ENCODE measurements around the gene SLIT3. TPM values are rescaled to one million over a fixed set of nuclear protein-coding genes. Genes with fewer than 3 reads are reported as not detected.

SLIT3 gene
- total and polyA plus RNA-seq, 2 donors (not counting 3 experiments of a cell fraction or from before 2014, with no cell fraction given) = 0.90 to 1.0 TPM

- CTCF ChIA-PET = no interaction called here
- Histone ChIP-seq H3K4me2 (ENCODE audit: insufficient read depth, low read length) (no peak overlapping the region), H3K4me3 (replicated peaks in 1 of 3; ENCODE audit: insufficient read depth in 1 of 3, low read depth in 1 of 3, low read length in 3 of 3) (no peak overlapping the region), H3K27me3 (ENCODE audit: control insufficient read depth in 2 of 2, insufficient read depth in 2 of 2, low read length in 2 of 2) (no peaks in the 10 kb centered on the region), H3K27ac (ENCODE audit: insufficient read depth, low read depth, low read length) (no peak overlapping the region), H3K79me2 (ENCODE audit: control insufficient read depth, insufficient read depth, low read length) (no peaks in the 10 kb centered on the region), H3K9me3 (replicated peaks; ENCODE audit: control insufficient read depth, insufficient read depth, low read length) (no peaks in the 10 kb centered on the region), H3K9ac (replicated peaks; ENCODE audit: extremely low read depth, insufficient read depth, low read length) (no peak overlapping the region), H3K9me1 (replicated peaks; ENCODE audit: control insufficient read depth, extremely low read depth, insufficient read depth, low read length) (no peaks in the 10 kb centered on the region), H3K36me3 (ENCODE audit: control insufficient read depth in 2 of 2, extremely low read depth in 1 of 2, insufficient read depth in 2 of 2, low read length in 2 of 2) (no peaks in the 10 kb centered on the region), H4K20me1 (replicated peaks; ENCODE audit: control insufficient read depth, extremely low read depth, insufficient read depth, low read length) (no peaks in the 10 kb centered on the region), H3K4me1 (ENCODE audit: control insufficient read depth, extremely low read depth, insufficient read depth, low read length) (no peaks in the 10 kb centered on the region), H2AFZ (ENCODE audit: low read depth, low read length) (no peak overlapping the region)
- intact Hi-C loops (cut with micrococcal nuclease) = no loop called here
- dilution Hi-C loops (cut with MboI; ENCODE audit: extremely low pct_ligation_motif_present, low sequenced_read_pairs) = no loop called here
- POLR2A ChIA-PET = no interaction called here
- TF ChIP-seq EZH2 (IDR thresholded peaks at IDR 0.05; ENCODE audit: borderline replicate concordance, low read depth, low read length, severe bottlenecking) (no peak), MAX (IDR thresholded peaks at IDR 0.05; ENCODE audit: insufficient read depth, insufficient read length) (no peak), POLR2A (IDR thresholded peaks at IDR 0.05; ENCODE audit: low read depth, low read length) (no peak), JUN (IDR thresholded peaks at IDR 0.05; ENCODE audit: borderline replicate concordance, insufficient read depth, insufficient read length, low read depth) (no peak), MYC (IDR thresholded peaks at IDR 0.05; ENCODE audit: low read depth, low read length) (no peak), FOS (IDR thresholded peaks at IDR 0.05; ENCODE audit: borderline replicate concordance, insufficient read depth, low read length) (no peak), GATA2 (IDR thresholded peaks at IDR 0.05; ENCODE audit: insufficient read depth, insufficient read length, low read depth, low read length) (no peak), POLR2AphosphoS5 (IDR thresholded peaks at IDR 0.05; ENCODE audit: insufficient read depth, low read depth, low read length) (no peak)
- DNase-seq (ENCODE audit: low read depth, low spot score) = no peak
- no peak for FAIRE-seq
- no TSS peak for BruUV-seq (replicated peaks)
Measured at GRCh38 chr5:168737066-168737465, 563.9 kb downstream of the SLIT3 start.

- no peaks in the 10 kb centered on the region for H3K27me3 ChIP-seq (ENCODE audit: control insufficient read depth in 2 of 2, insufficient read depth in 2 of 2, low read length in 2 of 2)
- CTCF ChIA-PET = no interaction called here
- no peak overlapping the region for H2AFZ ChIP-seq (ENCODE audit: low read depth, low read length)
- BruUV-seq (replicated peaks) = no TSS peak
- no peaks in the 10 kb centered on the region for H3K9me1 ChIP-seq (replicated peaks; ENCODE audit: control insufficient read depth, extremely low read depth, insufficient read depth, low read length)
- no peak overlapping the region for H3K4me3 ChIP-seq (replicated peaks in 1 of 3; ENCODE audit: insufficient read depth in 1 of 3, low read depth in 1 of 3, low read length in 3 of 3)
- no peak overlapping the region for H3K27ac ChIP-seq (ENCODE audit: insufficient read depth, low read depth, low read length)
- dilution Hi-C loops (cut with MboI; ENCODE audit: extremely low pct_ligation_motif_present, low sequenced_read_pairs) = no loop called here
- FAIRE-seq (no peak), DNase-seq (ENCODE audit: low read depth, low spot score) (no peak)
- intact Hi-C loops (cut with micrococcal nuclease) = no loop called here
- POLR2A ChIA-PET = no interaction called here
- no peaks in the 10 kb centered on the region for H3K79me2 ChIP-seq (ENCODE audit: control insufficient read depth, insufficient read depth, low read length)
- H3K4me1 ChIP-seq (ENCODE audit: control insufficient read depth, extremely low read depth, insufficient read depth, low read length) = no peaks in the 10 kb centered on the region
- H3K4me2 ChIP-seq (ENCODE audit: insufficient read depth, low read length) = no peak overlapping the region
- no peaks in the 10 kb centered on the region for H3K36me3 ChIP-seq (ENCODE audit: control insufficient read depth in 2 of 2, extremely low read depth in 1 of 2, insufficient read depth in 2 of 2, low read length in 2 of 2)
- no peaks in the 10 kb centered on the region for H3K9me3 ChIP-seq (replicated peaks; ENCODE audit: control insufficient read depth, insufficient read depth, low read length)
- no peaks in the 10 kb centered on the region for H4K20me1 ChIP-seq (replicated peaks; ENCODE audit: control insufficient read depth, extremely low read depth, insufficient read depth, low read length)
- H3K9ac ChIP-seq (replicated peaks; ENCODE audit: extremely low read depth, insufficient read depth, low read length) = no peak overlapping the region
- TF ChIP-seq JUN (IDR thresholded peaks at IDR 0.05; ENCODE audit: borderline replicate concordance, insufficient read depth, insufficient read length, low read depth) (no peak), MAX (IDR thresholded peaks at IDR 0.05; ENCODE audit: insufficient read depth, insufficient read length) (no peak), MYC (IDR thresholded peaks at IDR 0.05; ENCODE audit: low read depth, low read length) (no peak), POLR2A (IDR thresholded peaks at IDR 0.05; ENCODE audit: low read depth, low read length) (no peak), FOS (IDR thresholded peaks at IDR 0.05; ENCODE audit: borderline replicate concordance, insufficient read depth, low read length) (no peak), GATA2 (IDR thresholded peaks at IDR 0.05; ENCODE audit: insufficient read depth, insufficient read length, low read depth, low read length) (no peak), POLR2AphosphoS5 (IDR thresholded peaks at IDR 0.05; ENCODE audit: insufficient read depth, low read depth, low read length) (no peak), EZH2 (IDR thresholded peaks at IDR 0.05; ENCODE audit: borderline replicate concordance, low read depth, low read length, severe bottlenecking) (no peak), CTCF (IDR thresholded peaks at IDR 0.05; ENCODE audit: extremely low read depth in 1 of 2, insufficient read depth in 1 of 2, low read depth in 1 of 2, low read length in 2 of 2) (no peak)
Measured at GRCh38 chr5:168736281-168736831, 564.6 kb downstream of the SLIT3 start.
